Stimulated activated CD4-positive, alpha-beta T cell treated with anti-CD3 and anti-CD28 coated beads, Interleukin-15, amount 100 ng/mL, for 1 hour (primary cell): ENCODE results near the gene RBPJ.

ENCODE experiments used
- DNase-seq, 2 donors: peaks; one replicate each; pipeline ENCODE4 v3.0.0-alpha.2; 2020; ENCODE audit warnings: low read depth in 1 of 2, low spot score in 1 of 2

RBPJ gene

GRCh38 chr4:26484032-26484515 is 163.3 kb downstream of the RBPJ start:
- DNase-seq: no peak

GRCh38 chr4:26484516-26484915 is 163.7 kb downstream of the RBPJ start:
- no peak for DNase-seq
